A673 (cell line): ENCODE results near the gene ARHGEF28.

Experiments used
- EZH2 ChIP-seq: fragments of 200-600 bp; sonication (generic); IDR thresholded peaks from 2 replicates; pipeline ENCODE4 v1.6.1; 2017; ENCODE audit warnings: borderline replicate concordance, low read depth, mild to moderate bottlenecking, mixed read lengths, antibody characterized with exemption, low read length; ENCODE audit not compliant: poor library complexity, severe bottlenecking
- TF ChIP-seq, protein P1 (sequence below): fragments of 300-800, 200-600 bp; sonication (generic); conservative IDR thresholded peaks from 2 replicates; pipeline ENCODE4 v1.5.1; 2017; ENCODE audit warnings: low read depth, mild to moderate bottlenecking, antibody characterized with exemption, low read length, moderate library complexity, mixed read lengths

DNA sequence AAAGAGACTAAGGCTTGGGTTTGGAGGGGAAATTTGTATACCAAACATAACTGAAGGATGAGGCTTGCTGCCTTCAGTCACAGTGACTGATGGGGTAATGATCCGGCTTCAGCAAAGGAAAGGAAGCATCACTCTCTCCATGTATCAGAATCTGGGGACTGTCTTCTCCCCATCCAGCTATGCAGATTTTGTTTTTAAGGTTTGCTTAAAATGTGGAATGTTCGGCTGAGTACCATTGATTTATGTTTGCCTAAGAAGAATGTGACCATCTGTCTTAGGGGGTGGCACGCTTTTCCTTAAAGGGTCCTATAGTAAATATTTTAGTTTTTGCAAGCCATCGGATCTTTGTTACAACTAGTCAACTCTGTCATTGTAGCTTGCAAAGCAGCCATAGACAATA lies 291.9 kb downstream of the ARHGEF28 start:
- TF ChIP-seq, protein P1, sequence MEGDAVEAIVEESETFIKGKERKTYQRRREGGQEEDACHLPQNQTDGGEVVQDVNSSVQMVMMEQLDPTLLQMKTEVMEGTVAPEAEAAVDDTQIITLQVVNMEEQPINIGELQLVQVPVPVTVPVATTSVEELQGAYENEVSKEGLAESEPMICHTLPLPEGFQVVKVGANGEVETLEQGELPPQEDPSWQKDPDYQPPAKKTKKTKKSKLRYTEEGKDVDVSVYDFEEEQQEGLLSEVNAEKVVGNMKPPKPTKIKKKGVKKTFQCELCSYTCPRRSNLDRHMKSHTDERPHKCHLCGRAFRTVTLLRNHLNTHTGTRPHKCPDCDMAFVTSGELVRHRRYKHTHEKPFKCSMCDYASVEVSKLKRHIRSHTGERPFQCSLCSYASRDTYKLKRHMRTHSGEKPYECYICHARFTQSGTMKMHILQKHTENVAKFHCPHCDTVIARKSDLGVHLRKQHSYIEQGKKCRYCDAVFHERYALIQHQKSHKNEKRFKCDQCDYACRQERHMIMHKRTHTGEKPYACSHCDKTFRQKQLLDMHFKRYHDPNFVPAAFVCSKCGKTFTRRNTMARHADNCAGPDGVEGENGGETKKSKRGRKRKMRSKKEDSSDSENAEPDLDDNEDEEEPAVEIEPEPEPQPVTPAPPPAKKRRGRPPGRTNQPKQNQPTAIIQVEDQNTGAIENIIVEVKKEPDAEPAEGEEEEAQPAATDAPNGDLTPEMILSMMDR: no peak
- no peak for TF ChIP-seq EZH2
